ENCODE results near the gene ADAM22.

ADAM22 gene

GRCh38 chr7:88208521-88208920, 274.5 kb downstream of the ADAM22 start:
- Histone ChIP-seq H3K9me3 (no peaks in the 10 kb centered on the region), H3K27me3 (no peaks in the 10 kb centered on the region), H3K4me3 (ENCODE audit: low read depth, low read length) (no peak overlapping the region), H3K36me3 (peaks cover 37% of the 10 kb centered on the region), H3K4me1 (no peaks in the 10 kb centered on the region)
- TF ChIP-seq CTCF (IDR thresholded peaks at IDR 0.05; ENCODE audit: low read depth, low read length), result no peak
- DNase-seq, result no peak

- TF ChIP-seq CTCF (IDR thresholded peaks at IDR 0.05; ENCODE audit: low read depth, low read length), result no peak
- no peak for DNase-seq
- peaks cover 36% of the 10 kb centered on the region for H3K36me3 ChIP-seq
- no peaks in the 10 kb centered on the region for H3K27me3 ChIP-seq
- H3K9me3 ChIP-seq, result no peaks in the 10 kb centered on the region
- no peak overlapping the region for H3K4me3 ChIP-seq (ENCODE audit: low read depth, low read length)
- no peaks in the 10 kb centered on the region for H3K4me1 ChIP-seq
These were observed 278.9 kb downstream of the ADAM22 start for GRCh38 chr7:88212918-88213317.

GRCh38 chr7:88214456-88214855, 280.4 kb downstream of the ADAM22 start:
- no peaks in the 10 kb centered on the region for H3K9me3 ChIP-seq
- H3K4me3 ChIP-seq (ENCODE audit: low read depth, low read length), result no peak overlapping the region
- H3K36me3 ChIP-seq, result peaks cover 27% of the 10 kb centered on the region
- DNase-seq, result no peak
- no peaks in the 10 kb centered on the region for H3K27me3 ChIP-seq
- H3K4me1 ChIP-seq, result no peaks in the 10 kb centered on the region
- TF ChIP-seq CTCF (IDR thresholded peaks at IDR 0.05; ENCODE audit: low read depth, low read length), result no peak

- TF ChIP-seq CTCF (IDR thresholded peaks at IDR 0.05; ENCODE audit: low read depth, low read length), result no peak
These were observed 281.2 kb downstream of the ADAM22 start for GRCh38 chr7:88215295-88215694.

GRCh38 chr7:88216276-88216675, 282.2 kb downstream of the ADAM22 start:
- H3K27me3 ChIP-seq, result no peaks in the 10 kb centered on the region
- H3K4me3 ChIP-seq (ENCODE audit: low read depth, low read length), result no peak overlapping the region
- DNase-seq, result no peak
- no peaks in the 10 kb centered on the region for H3K4me1 ChIP-seq
- no peaks in the 10 kb centered on the region for H3K9me3 ChIP-seq
- no peak for TF ChIP-seq CTCF (IDR thresholded peaks at IDR 0.05; ENCODE audit: low read depth, low read length)
- peaks cover 23% of the 10 kb centered on the region for H3K36me3 ChIP-seq

More at GRCh38 chr7:88215295-88215694, 281.2 kb downstream of the ADAM22 start:
- Histone ChIP-seq H3K27me3 (no peaks in the 10 kb centered on the region), H3K4me1 (no peaks in the 10 kb centered on the region), H3K36me3 (peaks cover 23% of the 10 kb centered on the region), H3K4me3 (ENCODE audit: low read depth, low read length) (no peak overlapping the region), H3K9me3 (no peaks in the 10 kb centered on the region)
- no peak for DNase-seq

- Histone ChIP-seq H3K4me1 (no peaks in the 10 kb centered on the region), H3K9me3 (no peaks in the 10 kb centered on the region), H3K36me3 (peaks cover 19% of the 10 kb centered on the region), H3K27me3 (no peaks in the 10 kb centered on the region), H3K4me3 (ENCODE audit: low read depth, low read length) (no peak overlapping the region)
- DNase-seq, result no peak
- no peak for TF ChIP-seq CTCF (IDR thresholded peaks at IDR 0.05; ENCODE audit: low read depth, low read length)
These were observed 283.8 kb downstream of the ADAM22 start for GRCh38 chr7:88217675-88218428.

All from BE2C (cell line).